HG03196 (cell line): ENCODE measurements around the gene CD1E.
"Not testable (repeated sequence)": the region's sequence is repeated elsewhere in the genome, so short reads cannot be mapped to it uniquely, and the experiment has no call there.

Source experiments
- ATAC-seq: cut with Tn5 transposase; IDR thresholded peaks from one replicate; pipeline ENCODE4 v1.9.1; 2021; ENCODE audit not compliant: unreplicated experiment

CD1E gene

DNA sequence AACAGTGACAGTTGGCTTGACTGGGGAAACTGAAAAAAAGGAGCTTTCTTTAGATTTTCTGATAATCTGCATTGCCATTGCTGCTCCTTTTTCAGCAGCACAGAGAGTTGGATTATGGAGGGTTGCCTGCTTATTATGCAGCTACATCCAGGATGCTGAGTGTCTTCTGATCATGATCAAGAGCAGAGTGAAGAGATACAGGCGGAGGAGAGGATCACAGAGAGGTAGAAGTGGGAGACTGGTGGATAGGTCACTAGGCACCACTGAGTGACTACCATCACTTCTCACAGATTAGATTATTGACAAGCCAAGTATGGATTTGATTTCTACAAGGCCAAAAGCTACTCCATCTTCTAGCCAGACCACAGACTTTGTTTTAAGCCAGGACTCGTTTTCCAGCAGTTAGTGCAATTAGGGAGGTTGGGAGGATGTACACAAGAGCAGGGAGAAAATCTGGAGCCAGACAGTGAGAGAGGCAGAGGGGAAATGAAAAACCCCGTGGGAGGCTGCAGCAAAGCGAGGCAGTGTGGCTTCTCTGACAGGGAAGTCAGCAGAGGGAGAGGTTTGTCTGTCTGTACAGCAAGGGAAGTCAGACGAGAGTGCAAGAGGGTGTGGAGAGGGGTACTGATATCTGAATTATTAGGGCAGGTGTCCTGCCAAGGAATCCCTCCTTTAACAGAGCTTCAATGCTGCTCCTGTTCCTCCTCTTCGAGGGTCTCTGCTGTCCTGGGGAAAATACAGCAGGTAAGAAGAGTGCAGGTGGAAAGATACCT lies at the start of gene CD1E:
TSS of gene CD1E (plus strand) at position 592 of the 773 bp plus-strand sequence. CDS start at position 687, 95 bp downstream.
- no peak for ATAC-seq

- ATAC-seq, result no peak
Measured at GRCh38 chr1:158310623-158311022, 43.1 kb upstream of the CD1E start.

DNA sequence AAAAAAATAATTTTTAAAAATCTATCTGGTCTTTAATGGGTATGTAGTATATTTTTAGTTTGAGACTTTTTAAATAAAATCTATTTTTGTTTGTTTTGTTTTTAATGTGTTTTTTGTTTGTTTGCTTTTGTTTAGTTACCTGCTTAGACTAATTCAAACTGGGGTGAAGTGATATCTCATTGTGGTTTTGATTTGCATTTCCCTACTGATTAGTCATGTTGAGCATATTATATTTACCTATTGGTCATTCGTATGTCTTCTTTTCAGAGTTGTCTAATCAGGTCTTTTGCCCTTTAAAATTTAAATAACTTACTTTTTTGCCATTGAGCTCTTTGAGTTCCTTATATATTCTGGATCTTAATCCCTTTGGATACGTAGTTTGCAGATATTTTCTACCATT lies 42.6 kb upstream of the CD1E start:
- no peak for ATAC-seq

- no peak for ATAC-seq
Measured at GRCh38 chr1:158323866-158324265, 29.8 kb upstream of the CD1E start.

GRCh38 chr1:158324395-158324794 lies 29.3 kb upstream of the CD1E start:
- ATAC-seq, result no peak

- no peak for ATAC-seq
Measured at GRCh38 chr1:158327481-158327880, 26.2 kb upstream of the CD1E start.

DNA sequence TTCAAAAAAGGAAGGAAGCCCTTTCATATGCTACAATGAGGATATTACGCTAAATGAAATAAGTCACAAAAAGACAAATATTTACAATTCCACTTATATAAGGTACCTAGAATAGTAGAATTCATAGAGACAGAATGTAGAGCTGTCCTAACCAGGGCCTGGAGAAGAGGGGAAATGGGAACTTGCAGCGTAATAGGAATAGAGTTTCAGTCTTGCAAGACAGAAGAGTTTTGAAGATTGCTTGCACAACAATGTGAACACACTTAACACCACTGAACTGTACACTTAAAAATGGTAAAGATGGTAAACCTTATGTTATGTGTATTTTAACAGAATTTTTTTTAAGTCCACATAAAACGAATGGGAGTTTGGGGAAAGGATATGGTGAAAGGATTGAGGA lies 25.3 kb upstream of the CD1E start:
- ATAC-seq, result no peak

DNA sequence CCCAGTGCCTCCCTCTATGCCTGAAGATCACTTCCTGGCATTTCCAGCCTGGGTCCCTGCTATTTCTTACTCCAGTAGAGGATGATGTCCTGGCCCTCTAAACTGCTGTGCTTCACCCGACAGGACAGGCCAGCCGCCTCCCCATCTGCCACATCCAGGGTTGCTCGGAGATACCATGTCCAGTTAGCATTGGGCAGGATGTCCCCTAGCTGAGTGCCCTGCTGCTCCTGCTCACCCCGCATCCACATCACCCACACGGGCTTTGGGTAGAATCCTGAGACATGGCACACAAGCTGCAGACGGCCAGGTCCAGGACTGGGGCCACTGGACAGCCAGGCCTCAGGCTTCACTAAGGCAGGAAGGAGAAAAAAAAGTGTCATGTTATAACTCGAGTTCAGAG lies 24.4 kb upstream of the CD1E start:
- ATAC-seq, result no peak

- no peak for ATAC-seq
Measured at GRCh38 chr1:158329733-158330132, 24.0 kb upstream of the CD1E start.

DNA sequence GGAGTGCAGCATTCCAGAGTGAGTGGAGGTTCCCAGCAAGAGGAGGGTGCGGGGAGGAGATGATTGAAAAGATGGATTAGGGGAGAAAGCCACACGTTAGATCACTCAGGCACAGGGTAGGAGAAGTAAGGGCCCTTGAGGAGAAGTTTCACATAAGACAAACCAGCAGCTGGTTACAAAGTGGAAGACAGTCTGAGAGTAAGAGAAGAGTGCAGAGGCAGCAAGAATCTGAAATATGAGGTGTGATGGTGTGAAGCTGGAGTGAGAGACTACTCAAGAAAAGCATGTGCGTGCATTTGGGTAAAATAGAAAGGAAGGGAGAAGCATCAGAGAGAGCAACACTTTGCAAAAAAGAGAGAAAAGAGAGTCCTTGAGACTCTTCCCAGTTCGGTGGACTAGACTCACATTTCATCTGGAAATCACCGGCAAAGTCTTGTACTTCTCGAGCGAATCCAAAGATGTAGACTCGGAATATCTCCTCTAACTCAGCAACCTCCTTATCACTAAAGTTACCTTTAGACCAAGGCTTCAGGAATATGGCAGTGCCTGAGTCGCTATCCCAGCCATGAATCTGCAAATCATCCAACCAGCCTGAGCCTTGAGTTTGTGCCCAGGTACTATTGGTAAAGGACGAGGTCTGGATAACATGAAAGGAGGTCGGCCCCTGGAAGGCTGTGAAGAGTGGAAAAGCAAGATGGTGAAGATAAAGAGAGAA lies 23.1 kb upstream of the CD1E start:
- ATAC-seq, result no peak

- ATAC-seq, result no peak
Measured at GRCh38 chr1:158331106-158331425, 22.6 kb upstream of the CD1E start.

GRCh38 chr1:158331481-158332150 lies 22.1 kb upstream of the CD1E start, which contains the start of gene CD1B:
Gene CD1B, minus strand, starts transcription at chr1:158331531. Its CDS starts 108 bp downstream, at chr1:158331423.
- no peak for ATAC-seq

DNA sequence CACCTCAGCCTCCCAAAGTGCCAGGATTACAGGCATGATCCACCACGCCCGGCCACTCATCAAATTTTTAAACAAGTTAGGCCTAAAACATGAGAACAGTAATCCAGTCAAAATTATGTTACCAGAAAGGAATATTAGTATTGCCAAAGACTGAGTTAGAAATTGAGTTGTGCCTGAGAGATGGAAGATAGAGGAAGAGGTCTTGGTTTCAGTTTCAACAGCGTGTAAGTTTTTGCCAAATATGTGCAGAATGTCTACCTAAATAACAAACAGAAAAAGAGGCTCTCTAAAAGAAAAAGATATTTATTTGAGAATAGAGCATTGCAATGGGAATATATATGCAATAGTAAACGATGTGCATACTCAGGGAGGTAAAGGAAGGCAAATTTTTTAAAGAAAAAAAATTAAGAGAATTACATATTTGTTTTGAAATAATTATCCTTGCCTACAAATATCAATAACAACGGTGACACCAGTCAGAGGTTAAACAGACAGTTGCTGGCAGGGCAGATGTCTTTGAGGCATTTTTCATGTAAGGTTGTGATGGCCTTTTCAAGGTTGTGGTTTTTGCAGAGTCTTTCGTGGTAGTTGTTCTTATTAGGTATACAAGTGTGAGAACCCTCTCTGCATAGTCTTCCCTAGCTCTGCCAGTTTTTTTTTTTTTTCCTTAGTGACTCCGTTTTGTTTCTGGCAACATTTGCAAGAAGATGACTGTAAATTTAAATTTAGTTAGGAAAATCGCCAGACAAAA lies 20.1 kb upstream of the CD1E start:
- ATAC-seq, result no peak

DNA sequence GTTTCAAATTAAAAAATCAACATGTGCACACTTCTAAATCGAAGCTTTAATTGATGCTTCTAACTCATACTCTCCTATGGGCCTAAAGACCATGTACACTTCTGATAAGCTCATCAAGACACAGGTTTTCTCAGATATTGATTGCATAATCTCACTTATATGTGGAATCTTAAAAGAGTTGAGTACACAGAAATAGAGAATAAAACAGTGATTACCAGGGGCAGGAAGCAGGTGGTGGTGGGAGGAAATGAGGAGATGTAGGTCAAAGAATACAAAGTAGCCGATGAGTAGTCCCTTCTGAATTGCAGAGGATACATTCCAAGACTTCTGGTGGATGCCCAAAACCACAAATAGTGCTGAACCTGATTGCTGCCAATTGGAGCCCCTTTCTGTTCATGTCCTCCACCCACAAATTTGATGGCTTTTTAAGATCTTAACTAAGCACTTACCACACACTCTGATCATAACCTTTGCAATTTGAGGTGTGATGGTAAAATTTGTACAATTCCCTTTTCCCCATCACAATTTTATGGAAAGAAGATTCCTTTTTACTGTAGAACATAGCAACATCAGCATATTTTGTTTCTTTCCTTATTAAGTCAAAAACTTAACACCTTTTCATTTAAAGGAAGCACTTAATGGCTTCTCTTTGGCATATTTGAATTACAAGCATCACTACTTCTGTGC lies 19.0 kb upstream of the CD1E start:
- ATAC-seq, result no peak

DNA sequence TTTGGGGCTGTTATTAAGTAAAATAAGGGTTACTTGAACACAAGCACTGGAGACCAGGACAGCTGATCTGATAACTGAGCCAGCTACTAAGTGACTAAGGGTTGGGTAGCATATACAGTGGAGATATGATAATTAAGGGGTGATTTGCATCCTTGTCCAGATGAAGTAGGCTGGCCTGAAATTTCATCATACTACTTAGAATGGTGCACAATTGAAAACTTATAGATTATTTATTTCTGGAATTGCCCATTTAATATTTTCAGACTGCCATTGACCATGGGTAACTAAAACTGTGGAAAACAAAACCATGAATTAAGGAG lies 18.5 kb upstream of the CD1E start:
- ATAC-seq, result no peak

- not testable (repeated sequence) for ATAC-seq
Measured at GRCh38 chr1:158336413-158336812, 17.3 kb upstream of the CD1E start.

GRCh38 chr1:158348946-158349345 lies 4.7 kb upstream of the CD1E start:
- ATAC-seq, result not testable (repeated sequence)

GRCh38 chr1:158354255-158354654 lies 561 bp downstream of the CD1E start:
- no peak for ATAC-seq

DNA sequence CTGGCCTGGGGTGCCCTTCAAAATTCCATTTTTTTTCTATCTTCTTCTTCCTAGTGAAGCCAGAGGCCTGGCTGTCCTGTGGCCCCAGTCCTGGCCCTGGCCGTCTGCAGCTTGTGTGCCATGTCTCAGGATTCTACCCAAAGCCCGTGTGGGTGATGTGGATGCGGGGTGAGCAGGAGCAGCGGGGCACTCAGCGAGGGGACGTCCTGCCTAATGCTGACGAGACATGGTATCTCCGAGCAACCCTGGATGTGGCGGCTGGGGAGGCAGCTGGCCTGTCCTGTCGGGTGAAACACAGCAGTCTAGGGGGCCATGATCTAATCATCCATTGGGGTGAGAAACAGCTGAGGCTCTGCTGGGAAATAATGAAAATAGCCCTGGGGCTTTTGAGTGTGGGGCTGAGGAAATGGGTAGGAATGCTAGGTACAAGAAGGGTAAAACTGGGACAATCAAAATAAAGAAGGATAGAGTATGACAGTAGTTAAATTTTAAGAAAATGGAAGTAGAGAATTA lies 2.1 kb downstream of the CD1E start:
- no peak for ATAC-seq

DNA sequence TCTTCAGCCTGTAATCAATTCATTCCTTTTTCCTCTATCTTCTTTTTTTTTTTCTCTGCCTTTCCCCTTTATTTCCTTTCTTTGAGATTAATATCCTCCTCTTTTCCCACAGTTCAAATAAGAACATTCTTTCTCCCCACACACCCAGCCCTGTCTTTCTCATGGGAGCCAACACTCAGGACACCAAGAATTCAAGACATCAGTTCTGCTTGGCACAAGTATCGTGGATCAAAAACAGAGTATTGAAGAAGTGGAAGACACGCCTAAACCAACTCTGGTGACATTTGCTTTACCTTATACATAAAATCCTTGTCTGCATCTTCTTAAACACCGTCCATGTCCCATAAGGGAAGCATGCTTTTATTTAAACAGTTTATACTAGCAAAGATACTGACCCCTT lies 2.9 kb downstream of the CD1E start:
- ATAC-seq, result no peak

GRCh38 chr1:158357441-158357840 lies 3.7 kb downstream of the CD1E start:
- ATAC-seq, result no peak
